Airway epithelial cell (primary cell): ENCODE data around the gene MRPL43. TPM values are rescaled to one million over a fixed set of nuclear protein-coding genes. Genes with fewer than 3 reads are reported as not detected.

Source experiments
- total RNA-seq: library from RNA; depleted of rRNA; stranded (reverse); fragments of >200 nt; gene quantifications from 2 replicates; pipeline ENCODE4 v1.2.3, GENCODE V29; 2015

Gene MRPL43
- 100 and 112 TPM in 2 replicates for total RNA-seq

GRCh38 chr10:100986952-100987684 is at the start of gene MRPL43, which contains the start of gene TWNK:
MRPL43 (minus strand) TSS chr10:100987497; CDS start chr10:100987443, 54 bp downstream.
TWNK (plus strand) TSS chr10:100987543; CDS start chr10:100988211, 668 bp downstream.

GRCh38 chr10:101031128-101031795 is 44.0 kb upstream of the MRPL43 start, which contains the start of the genes PDZD7 and SFXN3:
PDZD7 (minus strand) TSS chr10:101031129; CDS start chr10:101030219, 910 bp downstream.
SFXN3 (plus strand) TSS chr10:101031234; CDS start chr10:101034695, 3,461 bp downstream.

GRCh38 chr10:100999742-101000126 is 12.4 kb upstream of the MRPL43 start, which contains the start of gene LZTS2:
LZTS2 (plus strand) TSS chr10:100999808; CDS start chr10:101002539, 2,731 bp downstream.

GRCh38 chr10:100969187-100970075 is 17.9 kb downstream of the MRPL43 start, which contains the start of gene SEMA4G:
SEMA4G (plus strand) TSS chr10:100969504; CDS start chr10:100972913, 3,409 bp downstream.

Other genes with a start within 250 kb of the MRPL43 start
- gene PAX2, start 241.9 kb downstream of the MRPL43 start, total RNA-seq = not detected in 2 replicates
- 8.1 and 9.4 TPM in 2 replicates for gene SLF2, start 74.5 kb downstream of the MRPL43 start, total RNA-seq
- 1.2 and 1.9 TPM in 2 replicates for gene SEMA4G, start 18.0 kb downstream of the MRPL43 start, total RNA-seq
- gene TWNK, start within 50 bp of the MRPL43 start, total RNA-seq = 6.4 and 10.1 TPM in 2 replicates
- 42.8 and 61.3 TPM in 2 replicates for gene LZTS2, start 12.3 kb upstream of the MRPL43 start, total RNA-seq
- gene PDZD7, start 43.6 kb upstream of the MRPL43 start, total RNA-seq = 0.88 and 1.2 TPM in 2 replicates
- gene SFXN3, start 43.7 kb upstream of the MRPL43 start, total RNA-seq = 25.0 and 37.0 TPM in 2 replicates
- 3.3 and 3.8 TPM in 2 replicates for gene KAZALD1, start 74.5 kb upstream of the MRPL43 start, total RNA-seq
- gene TLX1, start 143.8 kb upstream of the MRPL43 start, total RNA-seq = 0.65 and 2.2 TPM in 2 replicates
- gene LBX1, start 242.0 kb upstream of the MRPL43 start, total RNA-seq = not detected in 2 replicates